Measurements from ENCODE around the gene SMAD6.
A peak's percentile ranks its signal among the peaks of the same experiment; 100 is the strongest.

DNA sequence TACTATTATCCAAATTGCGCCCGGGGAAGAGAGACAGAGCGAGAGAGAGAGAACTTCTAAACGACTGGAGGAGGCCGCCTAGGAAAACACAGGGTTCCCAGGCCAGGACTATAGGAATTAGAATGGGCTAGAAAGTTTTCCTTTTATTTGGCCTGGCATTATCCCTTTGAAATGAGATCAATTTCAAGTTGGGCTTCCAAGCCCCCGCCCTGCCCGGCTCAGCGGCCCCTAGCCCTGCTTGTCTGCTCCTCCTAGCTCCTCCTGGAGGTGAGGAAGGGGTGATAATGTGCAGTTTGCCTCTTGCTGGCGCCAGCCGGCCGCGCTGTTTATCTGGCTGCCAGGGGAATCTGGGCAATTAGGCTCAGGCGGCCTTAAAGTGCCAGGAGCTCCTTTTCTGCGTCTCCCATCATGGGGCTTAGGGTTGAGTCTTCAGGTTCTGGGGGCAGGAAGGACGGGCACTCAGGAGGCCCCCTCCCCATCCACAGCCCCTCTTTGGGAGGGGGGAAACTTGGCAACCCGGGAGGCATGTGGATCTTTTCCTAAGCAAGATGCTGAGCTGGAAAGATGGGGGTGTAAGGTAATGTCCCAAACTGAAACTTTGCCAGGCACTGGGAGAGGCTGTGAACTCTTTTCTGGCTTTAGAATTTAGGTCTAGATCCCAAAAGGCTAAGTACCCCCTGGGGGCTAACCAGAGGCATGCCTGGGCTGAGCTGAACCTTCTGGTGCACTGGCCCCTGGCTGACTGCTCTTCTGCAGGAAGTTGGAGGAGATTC, 5.5 kb downstream of the SMAD6 start:
- TF ChIP-seq GATA2 (IDR thresholded peaks at IDR 0.05; ENCODE audit: low read depth, low read length) (peak; percentile 45; the same call in 1 of the 2 replicates), GATA3 (IDR thresholded peaks at IDR 0.05; ENCODE audit: low read depth, low read length) (no peak)
